ENCODE data around the gene TARS2.

DNA sequence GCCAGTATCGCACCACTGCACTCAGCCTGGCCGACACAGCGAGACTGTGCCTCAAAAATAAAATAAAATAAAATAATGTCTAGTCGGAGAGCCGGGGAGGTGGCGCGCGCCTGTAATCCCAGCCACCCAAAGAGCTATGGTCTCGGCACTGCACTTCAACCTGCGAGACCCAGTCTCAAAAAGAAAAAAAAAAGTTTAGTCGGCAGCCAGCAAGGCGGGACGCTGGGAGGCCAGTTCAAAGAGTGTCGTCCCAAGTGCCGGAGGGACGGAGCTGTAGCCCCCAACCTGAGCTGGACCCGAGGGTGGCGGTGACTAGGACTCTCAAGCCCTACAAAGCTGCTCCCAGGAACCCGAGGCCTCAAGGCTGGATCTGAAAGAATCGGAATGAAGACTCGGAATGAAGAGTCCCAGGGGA, 27.7 kb downstream of the TARS2 start:
- TF ChIP-seq, protein P1, sequence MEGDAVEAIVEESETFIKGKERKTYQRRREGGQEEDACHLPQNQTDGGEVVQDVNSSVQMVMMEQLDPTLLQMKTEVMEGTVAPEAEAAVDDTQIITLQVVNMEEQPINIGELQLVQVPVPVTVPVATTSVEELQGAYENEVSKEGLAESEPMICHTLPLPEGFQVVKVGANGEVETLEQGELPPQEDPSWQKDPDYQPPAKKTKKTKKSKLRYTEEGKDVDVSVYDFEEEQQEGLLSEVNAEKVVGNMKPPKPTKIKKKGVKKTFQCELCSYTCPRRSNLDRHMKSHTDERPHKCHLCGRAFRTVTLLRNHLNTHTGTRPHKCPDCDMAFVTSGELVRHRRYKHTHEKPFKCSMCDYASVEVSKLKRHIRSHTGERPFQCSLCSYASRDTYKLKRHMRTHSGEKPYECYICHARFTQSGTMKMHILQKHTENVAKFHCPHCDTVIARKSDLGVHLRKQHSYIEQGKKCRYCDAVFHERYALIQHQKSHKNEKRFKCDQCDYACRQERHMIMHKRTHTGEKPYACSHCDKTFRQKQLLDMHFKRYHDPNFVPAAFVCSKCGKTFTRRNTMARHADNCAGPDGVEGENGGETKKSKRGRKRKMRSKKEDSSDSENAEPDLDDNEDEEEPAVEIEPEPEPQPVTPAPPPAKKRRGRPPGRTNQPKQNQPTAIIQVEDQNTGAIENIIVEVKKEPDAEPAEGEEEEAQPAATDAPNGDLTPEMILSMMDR (IDR thresholded peaks at IDR 0.05), result no peak
- TF ChIP-seq POLR2A (IDR thresholded peaks at IDR 0.05), result no peak

All from testis (tissue), 2 donors.